HepG2 (cell line): ENCODE measurements around the gene SLC16A4.

Experiments used
- ATF1 ChIP-seq: IDR thresholded peaks from 2 replicates; pipeline ENCODE4 v1.6.1; 2016; ENCODE audit warnings: mild to moderate bottlenecking, control low read depth
- MTF2 ChIP-seq: sonication (generic); formaldehyde crosslinking; IDR thresholded peaks from 2 replicates; pipeline ENCODE4 v1.5.0; 2020; ENCODE audit warnings: missing genetic modification reagents, borderline replicate concordance
- POLR2A ChIP-seq, 2 experiments: IDR thresholded peaks; 2 replicates each; pipeline ENCODE4 v1.6.1; 2011; ENCODE audit warnings: low read depth in 2 of 2, low read length in 2 of 2, mild to moderate bottlenecking in 1 of 2, moderate library complexity in 1 of 2; ENCODE audit not compliant: insufficient read depth in 1 of 2
- RXRA ChIP-seq: sonication (generic); formaldehyde crosslinking; IDR thresholded peaks from 2 replicates; pipeline ENCODE4 v1.5.1; 2020; ENCODE audit warnings: missing genetic modification reagents
- SNAI1 ChIP-seq: sonication (generic); formaldehyde crosslinking; IDR thresholded peaks from 2 replicates; pipeline ENCODE4 v1.5.0; 2020; ENCODE audit warnings: mild to moderate bottlenecking, missing genetic modification reagents, borderline replicate concordance
- STAT5B ChIP-seq: sonication (generic); formaldehyde crosslinking; IDR thresholded peaks from 2 replicates; pipeline ENCODE4 v1.4.0; 2020; ENCODE audit warnings: missing genetic modification reagents
- TAF1 ChIP-seq: sonication (generic); formaldehyde crosslinking; IDR thresholded peaks from 2 replicates; pipeline ENCODE4 v1.4.0; 2020; ENCODE audit warnings: missing genetic modification reagents
- ZNF136 ChIP-seq: sonication (generic); formaldehyde crosslinking; IDR thresholded peaks from 2 replicates; pipeline ENCODE4 v1.8.1; 2022; ENCODE audit warnings: low read depth, mild to moderate bottlenecking, moderate library complexity, missing genetic modification reagents
- ZNF264 ChIP-seq: sonication (generic); formaldehyde crosslinking; IDR thresholded peaks from 2 replicates; pipeline ENCODE4 v1.4.0; 2020; ENCODE audit warnings: missing genetic modification reagents
- ZNF431 ChIP-seq: sonication (generic); formaldehyde crosslinking; IDR thresholded peaks from 2 replicates; pipeline ENCODE4 v1.9.0; 2022; ENCODE audit warnings: missing genetic modification reagents, low read depth, mild to moderate bottlenecking, borderline replicate concordance
- TF ChIP-seq, protein P1 (sequence below), 2 experiments: sonication (generic) in 1 of 2; formaldehyde crosslinking in 1 of 2; IDR thresholded peaks; 2 replicates each; pipeline versions ENCODE4 v1.5.1 to v1.6.1; 2011 to 2020; ENCODE audit warnings: borderline replicate concordance in 1 of 2, low read depth in 1 of 2, low read length in 1 of 2, mild to moderate bottlenecking in 1 of 2, missing genetic modification reagents in 1 of 2, moderate library complexity in 1 of 2
- TF ChIP-seq, protein P2 (sequence below): sonication (generic); formaldehyde crosslinking; IDR thresholded peaks from 2 replicates; pipeline ENCODE4 v1.5.0; 2020; ENCODE audit warnings: missing genetic modification reagents, mild to moderate bottlenecking, borderline replicate concordance
- TF ChIP-seq, protein P3 (sequence below): sonication (generic); formaldehyde crosslinking; IDR thresholded peaks from 2 replicates; pipeline ENCODE4 v1.5.0; 2020; ENCODE audit warnings: mild to moderate bottlenecking, missing genetic modification reagents, moderate library complexity

GRCh38 chr1:110341146-110341871 lies 49.5 kb downstream of the SLC16A4 start:
- TF ChIP-seq ZNF264 (CRISPR knock-in tag), result no peak
- TF ChIP-seq RXRA (CRISPR knock-in tag), result no peak
- TF ChIP-seq SNAI1 (CRISPR knock-in tag), result no peak
- no peak for TF ChIP-seq STAT5B (CRISPR knock-in tag)
- TF ChIP-seq, protein P1, sequence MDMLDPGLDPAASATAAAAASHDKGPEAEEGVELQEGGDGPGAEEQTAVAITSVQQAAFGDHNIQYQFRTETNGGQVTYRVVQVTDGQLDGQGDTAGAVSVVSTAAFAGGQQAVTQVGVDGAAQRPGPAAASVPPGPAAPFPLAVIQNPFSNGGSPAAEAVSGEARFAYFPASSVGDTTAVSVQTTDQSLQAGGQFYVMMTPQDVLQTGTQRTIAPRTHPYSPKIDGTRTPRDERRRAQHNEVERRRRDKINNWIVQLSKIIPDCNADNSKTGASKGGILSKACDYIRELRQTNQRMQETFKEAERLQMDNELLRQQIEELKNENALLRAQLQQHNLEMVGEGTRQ (IDR thresholded peaks at IDR 0.05; ENCODE audit: low read depth, low read length), result no peak
- TF ChIP-seq, protein P1 (CRISPR knock-in tag; IDR thresholded peaks at IDR 0.05; ENCODE audit: borderline replicate concordance), result no peak
- no peak for TF ChIP-seq POLR2A (IDR thresholded peaks at IDR 0.05; ENCODE audit: insufficient read depth in 1 of 2, low read depth in 2 of 2, low read length in 2 of 2)
- TF ChIP-seq ZNF136 (CRISPR knock-in tag), result no peak
- TF ChIP-seq MTF2, result no peak
- no peak for TF ChIP-seq ZNF431 (CRISPR knock-in tag)
- TF ChIP-seq, protein P2, sequence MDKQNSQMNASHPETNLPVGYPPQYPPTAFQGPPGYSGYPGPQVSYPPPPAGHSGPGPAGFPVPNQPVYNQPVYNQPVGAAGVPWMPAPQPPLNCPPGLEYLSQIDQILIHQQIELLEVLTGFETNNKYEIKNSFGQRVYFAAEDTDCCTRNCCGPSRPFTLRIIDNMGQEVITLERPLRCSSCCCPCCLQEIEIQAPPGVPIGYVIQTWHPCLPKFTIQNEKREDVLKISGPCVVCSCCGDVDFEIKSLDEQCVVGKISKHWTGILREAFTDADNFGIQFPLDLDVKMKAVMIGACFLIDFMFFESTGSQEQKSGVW (CRISPR knock-in tag), result no peak
- TF ChIP-seq, protein P3, sequence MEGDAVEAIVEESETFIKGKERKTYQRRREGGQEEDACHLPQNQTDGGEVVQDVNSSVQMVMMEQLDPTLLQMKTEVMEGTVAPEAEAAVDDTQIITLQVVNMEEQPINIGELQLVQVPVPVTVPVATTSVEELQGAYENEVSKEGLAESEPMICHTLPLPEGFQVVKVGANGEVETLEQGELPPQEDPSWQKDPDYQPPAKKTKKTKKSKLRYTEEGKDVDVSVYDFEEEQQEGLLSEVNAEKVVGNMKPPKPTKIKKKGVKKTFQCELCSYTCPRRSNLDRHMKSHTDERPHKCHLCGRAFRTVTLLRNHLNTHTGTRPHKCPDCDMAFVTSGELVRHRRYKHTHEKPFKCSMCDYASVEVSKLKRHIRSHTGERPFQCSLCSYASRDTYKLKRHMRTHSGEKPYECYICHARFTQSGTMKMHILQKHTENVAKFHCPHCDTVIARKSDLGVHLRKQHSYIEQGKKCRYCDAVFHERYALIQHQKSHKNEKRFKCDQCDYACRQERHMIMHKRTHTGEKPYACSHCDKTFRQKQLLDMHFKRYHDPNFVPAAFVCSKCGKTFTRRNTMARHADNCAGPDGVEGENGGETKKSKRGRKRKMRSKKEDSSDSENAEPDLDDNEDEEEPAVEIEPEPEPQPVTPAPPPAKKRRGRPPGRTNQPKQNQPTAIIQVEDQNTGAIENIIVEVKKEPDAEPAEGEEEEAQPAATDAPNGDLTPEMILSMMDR (CRISPR knock-in tag), result no peak
- TF ChIP-seq ATF1 (CRISPR knock-in tag), result no peak
- TF ChIP-seq TAF1, result no peak
